ENCODE measurements around the gene THBS4. TPM values are rescaled to one million over a fixed set of nuclear protein-coding genes. Genes with fewer than 3 reads are reported as not detected.

THBS4 gene
- total RNA-seq, 1 experiment from 2014 or later: 11.8 TPM

DNA sequence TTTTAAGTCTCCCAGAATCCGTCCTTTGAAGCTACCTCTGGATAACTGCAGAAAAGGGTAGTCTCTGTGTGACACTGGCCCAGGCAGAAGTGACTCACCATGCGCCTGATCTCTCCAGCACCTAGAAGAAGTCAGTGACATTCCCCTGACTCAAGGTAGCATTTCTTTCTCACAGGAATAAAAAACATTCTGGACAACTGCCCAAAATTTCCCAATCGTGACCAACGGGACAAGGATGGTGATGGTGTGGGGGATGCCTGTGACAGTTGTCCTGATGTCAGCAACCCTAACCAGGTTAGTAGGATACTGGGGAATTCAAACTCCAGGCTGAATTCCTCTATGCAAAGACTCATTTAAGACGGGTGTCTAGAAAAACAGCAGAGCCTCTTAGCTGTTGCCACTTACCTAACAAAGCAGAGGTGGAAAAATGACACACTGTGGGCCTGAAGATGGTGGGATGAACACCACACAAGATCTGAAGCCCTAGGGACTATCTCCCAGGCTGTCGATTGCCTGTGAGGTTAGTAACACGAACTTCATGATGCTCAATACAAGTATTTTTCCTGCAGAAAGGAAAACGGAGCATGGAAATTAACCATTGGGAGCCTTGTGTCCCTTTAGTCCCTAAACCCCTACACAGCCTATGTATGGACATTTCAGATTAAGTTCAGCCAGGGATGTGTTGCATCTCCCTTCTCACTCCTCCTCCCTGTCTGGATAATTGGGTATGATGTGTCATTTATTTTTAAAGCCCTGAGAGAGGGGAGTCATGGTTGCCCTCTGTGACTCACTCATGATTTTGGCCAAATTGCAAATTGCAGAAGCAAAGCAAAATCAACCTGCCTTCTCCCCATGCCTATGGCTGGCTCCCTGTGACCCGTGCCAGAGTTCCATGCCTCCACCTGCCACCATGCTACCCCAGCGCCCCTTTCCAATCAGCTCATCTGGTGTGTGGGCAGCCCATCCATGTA is 37.2 kb downstream of the THBS4 start:
- POLR2A ChIA-PET: no interaction called here
- no peak for ATAC-seq
- no peak overlapping the region for H3K4me3 Mint-ChIP-seq
- H3K27me3 Mint-ChIP-seq (ENCODE audit: low read depth): no peaks in the 10 kb centered on the region
- no peak overlapping the region for H3K27ac Mint-ChIP-seq
- H3K4me1 Mint-ChIP-seq: peaks cover 6% of the 10 kb centered on the region; the same call in 1 of the 2 replicates
- H3K9me3 Mint-ChIP-seq: no peaks in the 10 kb centered on the region
- no peak for DNase-seq (ENCODE audit: low spot score)
- no peaks in the 10 kb centered on the region for H3K36me3 Mint-ChIP-seq
- CTCF ChIA-PET: no interaction called here
- TF ChIP-seq, protein P1, sequence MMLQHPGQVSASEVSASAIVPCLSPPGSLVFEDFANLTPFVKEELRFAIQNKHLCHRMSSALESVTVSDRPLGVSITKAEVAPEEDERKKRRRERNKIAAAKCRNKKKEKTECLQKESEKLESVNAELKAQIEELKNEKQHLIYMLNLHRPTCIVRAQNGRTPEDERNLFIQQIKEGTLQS (CRISPR knock-in tag; conservative IDR thresholded peaks at IDR 0.05): no peak
- TF ChIP-seq NFATC4 (CRISPR knock-in tag; IDR thresholded peaks at IDR 0.05): no peak
- TF ChIP-seq ATF1 (CRISPR knock-in tag; IDR thresholded peaks at IDR 0.05): no peak
- TF ChIP-seq ELF4 (CRISPR knock-in tag; IDR thresholded peaks at IDR 0.05; ENCODE audit: low read depth): no peak
- TF ChIP-seq OVOL2 (CRISPR knock-in tag; IDR thresholded peaks at IDR 0.05; ENCODE audit: borderline replicate concordance): no peak
- no peak for TF ChIP-seq NFYB (CRISPR knock-in tag; conservative IDR thresholded peaks at IDR 0.05; ENCODE audit: low read depth)
- no peak for TF ChIP-seq SMAD3 (CRISPR knock-in tag; IDR thresholded peaks at IDR 0.05; ENCODE audit: borderline replicate concordance)
- TF ChIP-seq, protein P2, sequence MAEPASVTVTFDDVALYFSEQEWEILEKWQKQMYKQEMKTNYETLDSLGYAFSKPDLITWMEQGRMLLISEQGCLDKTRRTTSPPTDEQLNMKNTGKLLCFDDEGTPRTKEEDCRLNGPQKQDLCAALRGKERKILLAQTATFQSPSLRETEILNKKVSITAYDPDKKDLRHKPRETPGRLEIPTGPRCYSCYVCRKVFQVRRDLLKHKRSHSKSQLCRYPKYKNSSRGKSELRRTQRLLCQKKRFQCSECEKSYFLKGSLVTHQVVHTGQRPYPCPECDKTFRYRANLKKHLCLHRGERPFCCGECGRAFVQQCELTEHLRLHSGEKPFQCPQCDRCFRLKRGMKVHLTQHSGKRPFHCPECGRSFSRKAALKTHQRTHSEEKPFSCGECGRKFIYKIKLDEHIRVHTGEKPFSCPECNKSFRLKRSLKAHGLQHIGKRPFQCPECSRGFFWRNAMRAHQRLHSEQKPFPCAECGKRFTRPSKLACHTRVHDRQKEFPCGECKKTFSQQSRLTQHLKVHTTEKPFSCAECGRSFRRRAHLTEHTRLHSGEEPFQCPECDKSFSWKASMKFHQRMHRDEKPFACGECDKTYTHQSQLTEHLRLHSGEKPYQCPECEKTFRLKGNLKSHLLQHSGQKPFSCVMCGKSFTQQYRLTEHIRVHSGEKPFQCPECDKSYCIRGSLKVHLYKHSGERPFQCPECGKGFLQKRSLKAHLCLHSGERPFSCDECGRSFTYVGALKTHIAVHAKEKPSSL (CRISPR knock-in tag; conservative IDR thresholded peaks at IDR 0.05): no peak
- TF ChIP-seq, protein P3, sequence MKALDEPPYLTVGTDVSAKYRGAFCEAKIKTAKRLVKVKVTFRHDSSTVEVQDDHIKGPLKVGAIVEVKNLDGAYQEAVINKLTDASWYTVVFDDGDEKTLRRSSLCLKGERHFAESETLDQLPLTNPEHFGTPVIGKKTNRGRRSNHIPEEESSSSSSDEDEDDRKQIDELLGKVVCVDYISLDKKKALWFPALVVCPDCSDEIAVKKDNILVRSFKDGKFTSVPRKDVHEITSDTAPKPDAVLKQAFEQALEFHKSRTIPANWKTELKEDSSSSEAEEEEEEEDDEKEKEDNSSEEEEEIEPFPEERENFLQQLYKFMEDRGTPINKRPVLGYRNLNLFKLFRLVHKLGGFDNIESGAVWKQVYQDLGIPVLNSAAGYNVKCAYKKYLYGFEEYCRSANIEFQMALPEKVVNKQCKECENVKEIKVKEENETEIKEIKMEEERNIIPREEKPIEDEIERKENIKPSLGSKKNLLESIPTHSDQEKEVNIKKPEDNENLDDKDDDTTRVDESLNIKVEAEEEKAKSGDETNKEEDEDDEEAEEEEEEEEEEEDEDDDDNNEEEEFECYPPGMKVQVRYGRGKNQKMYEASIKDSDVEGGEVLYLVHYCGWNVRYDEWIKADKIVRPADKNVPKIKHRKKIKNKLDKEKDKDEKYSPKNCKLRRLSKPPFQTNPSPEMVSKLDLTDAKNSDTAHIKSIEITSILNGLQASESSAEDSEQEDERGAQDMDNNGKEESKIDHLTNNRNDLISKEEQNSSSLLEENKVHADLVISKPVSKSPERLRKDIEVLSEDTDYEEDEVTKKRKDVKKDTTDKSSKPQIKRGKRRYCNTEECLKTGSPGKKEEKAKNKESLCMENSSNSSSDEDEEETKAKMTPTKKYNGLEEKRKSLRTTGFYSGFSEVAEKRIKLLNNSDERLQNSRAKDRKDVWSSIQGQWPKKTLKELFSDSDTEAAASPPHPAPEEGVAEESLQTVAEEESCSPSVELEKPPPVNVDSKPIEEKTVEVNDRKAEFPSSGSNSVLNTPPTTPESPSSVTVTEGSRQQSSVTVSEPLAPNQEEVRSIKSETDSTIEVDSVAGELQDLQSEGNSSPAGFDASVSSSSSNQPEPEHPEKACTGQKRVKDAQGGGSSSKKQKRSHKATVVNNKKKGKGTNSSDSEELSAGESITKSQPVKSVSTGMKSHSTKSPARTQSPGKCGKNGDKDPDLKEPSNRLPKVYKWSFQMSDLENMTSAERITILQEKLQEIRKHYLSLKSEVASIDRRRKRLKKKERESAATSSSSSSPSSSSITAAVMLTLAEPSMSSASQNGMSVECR (CRISPR knock-in tag; IDR thresholded peaks at IDR 0.05; ENCODE audit: borderline replicate concordance): no peak
- TF ChIP-seq, protein P4, sequence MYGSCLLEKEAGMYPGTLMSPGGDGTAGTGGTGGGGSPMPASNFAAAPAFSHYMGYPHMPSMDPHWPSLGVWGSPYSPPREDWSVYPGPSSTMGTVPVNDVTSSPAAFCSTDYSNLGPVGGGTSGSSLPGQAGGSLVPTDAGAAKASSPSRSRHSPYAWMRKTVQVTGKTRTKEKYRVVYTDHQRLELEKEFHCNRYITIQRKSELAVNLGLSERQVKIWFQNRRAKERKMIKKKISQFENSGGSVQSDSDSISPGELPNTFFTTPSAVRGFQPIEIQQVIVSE (CRISPR knock-in tag; IDR thresholded peaks at IDR 0.05; ENCODE audit: borderline replicate concordance): no peak
- TF ChIP-seq, protein P5, sequence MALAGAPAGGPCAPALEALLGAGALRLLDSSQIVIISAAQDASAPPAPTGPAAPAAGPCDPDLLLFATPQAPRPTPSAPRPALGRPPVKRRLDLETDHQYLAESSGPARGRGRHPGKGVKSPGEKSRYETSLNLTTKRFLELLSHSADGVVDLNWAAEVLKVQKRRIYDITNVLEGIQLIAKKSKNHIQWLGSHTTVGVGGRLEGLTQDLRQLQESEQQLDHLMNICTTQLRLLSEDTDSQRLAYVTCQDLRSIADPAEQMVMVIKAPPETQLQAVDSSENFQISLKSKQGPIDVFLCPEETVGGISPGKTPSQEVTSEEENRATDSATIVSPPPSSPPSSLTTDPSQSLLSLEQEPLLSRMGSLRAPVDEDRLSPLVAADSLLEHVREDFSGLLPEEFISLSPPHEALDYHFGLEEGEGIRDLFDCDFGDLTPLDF (CRISPR knock-in tag; IDR thresholded peaks at IDR 0.05): no peak
- no peak for TF ChIP-seq NFE2L1 (CRISPR knock-in tag; IDR thresholded peaks at IDR 0.05)
- no peak for TF ChIP-seq CBFB (CRISPR knock-in tag; IDR thresholded peaks at IDR 0.05; ENCODE audit: low read depth)
- no peak for TF ChIP-seq RELA (CRISPR knock-in tag; IDR thresholded peaks at IDR 0.05; ENCODE audit: borderline replicate concordance)
- TF ChIP-seq TCF7 (CRISPR knock-in tag; IDR thresholded peaks at IDR 0.05; ENCODE audit: low read depth): no peak
- TF ChIP-seq FOXK1 (CRISPR knock-in tag; IDR thresholded peaks at IDR 0.05): no peak
- TF ChIP-seq PRRX2 (CRISPR knock-in tag; IDR thresholded peaks at IDR 0.05): no peak
- TF ChIP-seq USF1 (CRISPR knock-in tag; IDR thresholded peaks at IDR 0.05): no peak
- TF ChIP-seq ZNF423 (CRISPR knock-in tag; IDR thresholded peaks at IDR 0.05): no peak
